OCI-LY1 (cell line): ENCODE measurements around the gene GLTP.

Experiments
- H2AFZ ChIP-seq: fragments of 200-600 bp; sonication (generic), shearing (Covaris generic); 2 replicates; pipeline ENCODE4 v1.6.0; 2014; ENCODE audit warnings: antibody characterized with exemption, mild to moderate bottlenecking, low read length
- H3F3A ChIP-seq: fragments of 200-600 bp; sonication (generic), shearing (Covaris generic); 2 replicates; pipeline ENCODE4 v1.6.0; 2014; ENCODE audit warnings: mild to moderate bottlenecking, antibody characterized with exemption, low read length, moderate library complexity; ENCODE audit not compliant: insufficient read depth
- H3K27ac ChIP-seq: fragments of 200-600 bp; sonication (generic); 2 replicates; pipeline ENCODE4 v1.5.1; 2014; ENCODE audit warnings: low read length, mixed run types, mild to moderate bottlenecking, low read depth; ENCODE audit not compliant: poor library complexity, severe bottlenecking
- H3K27me3 ChIP-seq: fragments of 200-600 bp; sonication (generic); 2 replicates; pipeline ENCODE4 v1.6.0; 2014; ENCODE audit warnings: antibody characterized with exemption, mild to moderate bottlenecking, low read length, moderate library complexity; ENCODE audit not compliant: insufficient read depth
- H3K36me3 ChIP-seq: fragments of 200-600 bp; sonication (generic); 2 replicates; pipeline ENCODE4 v1.6.1; 2014; ENCODE audit warnings: mild to moderate bottlenecking, antibody characterized with exemption, low read length, moderate library complexity, mixed read lengths; ENCODE audit not compliant: insufficient read depth
- H3K4me1 ChIP-seq: fragments of 200-600 bp; sonication (generic); 2 replicates; pipeline ENCODE4 v1.5.1; 2014; ENCODE audit warnings: mild to moderate bottlenecking, low read length, moderate library complexity; ENCODE audit not compliant: insufficient read depth, severe bottlenecking
- H3K4me2 ChIP-seq: fragments of 200-600 bp; sonication (generic), shearing (Covaris generic); 2 replicates; pipeline ENCODE4 v1.6.1; 2014; ENCODE audit warnings: low read length
- H3K4me3 ChIP-seq: fragments of 200-600 bp; sonication (generic); 2 replicates; pipeline ENCODE4 v1.5.1; 2014; ENCODE audit warnings: low read length, low read depth, mild to moderate bottlenecking, mixed read lengths; ENCODE audit not compliant: poor library complexity, severe bottlenecking
- H3K79me2 ChIP-seq: fragments of 200-600 bp; shearing (Covaris generic); 2 replicates; pipeline ENCODE4 v1.6.1; 2016; ENCODE audit warnings: mixed run types, low read length, mixed read lengths; ENCODE audit not compliant: insufficient read depth
- H3K9ac ChIP-seq: fragments of 200-600 bp; sonication (generic), shearing (Covaris generic); 2 replicates; pipeline ENCODE4 v1.6.1; 2014; ENCODE audit warnings: mild to moderate bottlenecking, low read length, mixed read lengths
- H3K9me2 ChIP-seq: fragments of 200-600 bp; sonication (generic), shearing (Covaris generic); 2 replicates; pipeline ENCODE4 v1.6.1; 2014; ENCODE audit warnings: low read depth, mild to moderate bottlenecking, low read length, mixed read lengths
- H3K9me3 ChIP-seq: fragments of 200-600 bp; shearing (Covaris generic); 2 replicates; pipeline ENCODE4 v1.6.1; 2014; ENCODE audit warnings: low read length, mixed read lengths
- H4K20me1 ChIP-seq: fragments of 200-600 bp; sonication (generic), shearing (Covaris generic); 2 replicates; pipeline ENCODE4 v1.6.0; 2016; ENCODE audit warnings: mild to moderate bottlenecking, low read length; ENCODE audit not compliant: insufficient read depth
- CTCF ChIP-seq: fragments of 200-600 bp; sonication (generic), shearing (Covaris generic); IDR thresholded peaks from 2 replicates; pipeline ENCODE4 v1.5.1; 2017; ENCODE audit warnings: mild to moderate bottlenecking, antibody characterized with exemption, low read length, moderate library complexity, mixed read lengths
- EZH2 ChIP-seq: fragments of 200-600 bp; sonication (generic), shearing (Covaris generic); IDR thresholded peaks from 2 replicates; pipeline ENCODE4 v1.8.0; 2017; ENCODE audit warnings: borderline replicate concordance, mixed run types, mild to moderate bottlenecking, antibody characterized with exemption, low read length, moderate library complexity, mixed read lengths

Gene GLTP

GRCh38 chr12:109915171-109916040, 35.1 kb upstream of the GLTP start:
- H3K9me3 ChIP-seq, result no peaks in the 10 kb centered on the region
- H3K9me2 ChIP-seq, result no peaks in the 10 kb centered on the region
- no peak overlapping the region for H3K4me3 ChIP-seq
- no peak overlapping the region for H3K27ac ChIP-seq
- no peaks in the 10 kb centered on the region for H4K20me1 ChIP-seq
- H3K4me2 ChIP-seq, result no peak overlapping the region
- no peaks in the 10 kb centered on the region for H3K79me2 ChIP-seq
- H3K4me1 ChIP-seq, result no peaks in the 10 kb centered on the region
- no peak overlapping the region for H3K9ac ChIP-seq
- no peaks in the 10 kb centered on the region for H3K27me3 ChIP-seq
- H3K36me3 ChIP-seq, result peaks cover 21% of the 10 kb centered on the region
- no peaks in the 10 kb centered on the region for H3F3A ChIP-seq
- no peak overlapping the region for H2AFZ ChIP-seq
- TF ChIP-seq CTCF (no peak), EZH2 (no peak)

GRCh38 chr12:109914461-109914860, 34.1 kb upstream of the GLTP start:
- Histone ChIP-seq H2AFZ (no peak overlapping the region), H3K9me2 (no peaks in the 10 kb centered on the region), H3K9ac (no peak overlapping the region), H3K36me3 (peaks cover 21% of the 10 kb centered on the region), H3F3A (no peaks in the 10 kb centered on the region), H3K27ac (no peak overlapping the region), H3K4me1 (no peaks in the 10 kb centered on the region), H3K79me2 (no peaks in the 10 kb centered on the region), H4K20me1 (no peaks in the 10 kb centered on the region), H3K9me3 (no peaks in the 10 kb centered on the region), H3K4me2 (no peak overlapping the region), H3K4me3 (no peak overlapping the region), H3K27me3 (no peaks in the 10 kb centered on the region)
- TF ChIP-seq CTCF (no peak), EZH2 (no peak)

GRCh38 chr12:109912855-109913321, 32.5 kb upstream of the GLTP start:
- no peaks in the 10 kb centered on the region for H3K27me3 ChIP-seq
- no peak for TF ChIP-seq CTCF
- TF ChIP-seq EZH2, result no peak
- H3F3A ChIP-seq, result no peaks in the 10 kb centered on the region
- H3K9me3 ChIP-seq, result no peaks in the 10 kb centered on the region
- H3K9ac ChIP-seq, result no peak overlapping the region
- H3K4me1 ChIP-seq, result no peaks in the 10 kb centered on the region
- no peak overlapping the region for H2AFZ ChIP-seq
- no peaks in the 10 kb centered on the region for H4K20me1 ChIP-seq
- no peaks in the 10 kb centered on the region for H3K9me2 ChIP-seq
- H3K27ac ChIP-seq, result no peak overlapping the region
- H3K36me3 ChIP-seq, result peaks cover 22% of the 10 kb centered on the region
- H3K4me3 ChIP-seq, result no peak overlapping the region
- no peaks in the 10 kb centered on the region for H3K79me2 ChIP-seq
- no peak overlapping the region for H3K4me2 ChIP-seq
